WTC11 (cell line): Measurements from ENCODE around the gene TTC21A. TPM values are rescaled to one million over a fixed set of nuclear protein-coding genes. Genes with fewer than 3 reads are reported as not detected.

Experiments used
- ATAC-seq: fragments of 200-7000 bp; cut with Tn5 transposase; 2 replicates; pipeline ENCODE4 v1.10.0; 2021; ENCODE audit warnings: mild to moderate bottlenecking, moderate library complexity
- CTCF ChIA-PET: fragments of 300-600 bp; sonication (Branson Sonifier 250); formaldehyde crosslinking; loops from one replicate; lab custom pipeline; 2021; ENCODE audit warnings: antibody characterized with exemption; lab: Charles Lee
- POLR2A ChIA-PET: fragments of 350-600 bp; sonication (Branson Sonifier 250); formaldehyde crosslinking; loops from one replicate; lab custom pipeline; 2021; ENCODE audit warnings: antibody characterized with exemption; lab: Charles Lee
- DNase-seq: peaks from one replicate; pipeline ENCODE4 v3.0.0; 2021; ENCODE audit warnings: low spot score
- H3K27ac Mint-ChIP-seq: 2 replicates; pipeline ENCODE4 v1.8.0; 2021; ENCODE audit warnings: mixed read lengths
- H3K27me3 Mint-ChIP-seq: 2 replicates; pipeline ENCODE4 v1.8.0; 2021; ENCODE audit warnings: low read depth, mild to moderate bottlenecking, moderate library complexity, mixed read lengths
- H3K36me3 Mint-ChIP-seq: 2 replicates; pipeline ENCODE4 v1.8.0; 2021; ENCODE audit warnings: mixed read lengths
- H3K4me1 Mint-ChIP-seq: 2 replicates; pipeline ENCODE4 v1.8.0; 2022; ENCODE audit warnings: mixed read lengths
- H3K4me3 Mint-ChIP-seq: 2 replicates; pipeline ENCODE4 v1.8.0; 2021; ENCODE audit warnings: mild to moderate bottlenecking, moderate library complexity, mixed read lengths
- H3K9me3 Mint-ChIP-seq: 2 replicates; pipeline ENCODE4 v1.8.0; 2021; ENCODE audit warnings: mixed read lengths
- CREM ChIP-seq: sonication (generic); formaldehyde crosslinking; IDR thresholded peaks from 2 replicates; pipeline ENCODE4 v1.8.1; 2022; ENCODE audit warnings: mild to moderate bottlenecking, missing genetic modification reagents, moderate library complexity
- ESRRA ChIP-seq: sonication (generic); formaldehyde crosslinking; IDR thresholded peaks from 2 replicates; pipeline ENCODE4 v1.8.1; 2022; ENCODE audit warnings: mild to moderate bottlenecking, missing genetic modification reagents, borderline replicate concordance
- FOXP1 ChIP-seq: sonication (generic); formaldehyde crosslinking; IDR thresholded peaks from 2 replicates; pipeline ENCODE4 v1.8.0; 2022; ENCODE audit warnings: missing genetic modification reagents, mild to moderate bottlenecking, moderate library complexity, borderline replicate concordance
- GRHL2 ChIP-seq: fragments of 250-450 bp; sonication (Bioruptor Pico); IDR thresholded peaks from 2 replicates; pipeline ENCODE4 v1.8.0; 2022; ENCODE audit warnings: mild to moderate bottlenecking, moderate library complexity; ENCODE audit not compliant: insufficient replicate concordance, severe bottlenecking
- JAZF1 ChIP-seq: fragments of 250-450 bp; sonication (Bioruptor Pico); IDR thresholded peaks from 2 replicates; pipeline ENCODE4 v1.9.0; 2021; ENCODE audit warnings: moderate library complexity, mild to moderate bottlenecking, inconsistent platforms
- KAT7 ChIP-seq: sonication (generic); formaldehyde crosslinking; IDR thresholded peaks from 2 replicates; pipeline ENCODE4 v1.8.1; 2023; ENCODE audit warnings: missing genetic modification reagents, mild to moderate bottlenecking, borderline replicate concordance
- PRRX2 ChIP-seq: fragments of 250-450 bp; sonication (Bioruptor Pico); IDR thresholded peaks from 2 replicates; pipeline ENCODE4 v1.8.0; 2021; ENCODE audit warnings: mild to moderate bottlenecking
- TCF7 ChIP-seq: sonication (generic); formaldehyde crosslinking; IDR thresholded peaks from 2 replicates; pipeline ENCODE4 v1.8.0; 2022; ENCODE audit warnings: mild to moderate bottlenecking, low read depth, missing genetic modification reagents, moderate library complexity
- ZBTB21 ChIP-seq: sonication (generic); formaldehyde crosslinking; IDR thresholded peaks from 2 replicates; pipeline ENCODE4 v1.8.1; 2023; ENCODE audit warnings: mild to moderate bottlenecking, missing genetic modification reagents, borderline replicate concordance
- ZNF232 ChIP-seq: sonication (generic); formaldehyde crosslinking; IDR thresholded peaks from 2 replicates; pipeline ENCODE4 v1.8.0; 2022; ENCODE audit warnings: mild to moderate bottlenecking, missing genetic modification reagents
- ZNF416 ChIP-seq: fragments of 250-450 bp; sonication (Bioruptor Pico); IDR thresholded peaks from 2 replicates; pipeline ENCODE4 v1.9.0; 2021; ENCODE audit warnings: mild to moderate bottlenecking, inconsistent platforms
- total RNA-seq: library from RNA; stranded (reverse); gene quantifications from 3 replicates; pipeline ENCODE4 v1.2.3, GENCODE V29; 2021
- TF ChIP-seq, protein P1 (sequence below): fragments of 250-450 bp; sonication (Bioruptor Pico); IDR thresholded peaks from 2 replicates; pipeline ENCODE4 v1.9.0; 2021; ENCODE audit warnings: mild to moderate bottlenecking, borderline replicate concordance
- TF ChIP-seq, protein P2 (sequence below): sonication (generic); formaldehyde crosslinking; IDR thresholded peaks from 2 replicates; pipeline ENCODE4 v1.8.1; 2023; ENCODE audit warnings: mild to moderate bottlenecking, missing genetic modification reagents, borderline replicate concordance
- TF ChIP-seq, protein P3 (sequence below): sonication (generic); formaldehyde crosslinking; conservative IDR thresholded peaks from 2 replicates; pipeline ENCODE4 v1.8.1; 2022; ENCODE audit warnings: mild to moderate bottlenecking, missing genetic modification reagents
- TF ChIP-seq, protein P4 (sequence below): sonication (generic); formaldehyde crosslinking; IDR thresholded peaks from 2 replicates; pipeline ENCODE4 v1.8.1; 2023; ENCODE audit warnings: mild to moderate bottlenecking, moderate library complexity, missing genetic modification reagents
- TF ChIP-seq, protein P5 (sequence below): fragments of 250-450 bp; sonication (Bioruptor Pico); IDR thresholded peaks from 2 replicates; pipeline ENCODE4 v1.8.0; 2021; ENCODE audit warnings: mild to moderate bottlenecking
- TF ChIP-seq, protein P6 (sequence below): fragments of 200-600 bp; IDR thresholded peaks from 2 replicates; pipeline ENCODE4 v1.8.0; 2022; ENCODE audit warnings: antibody characterized with exemption
- TF ChIP-seq, protein P7 (sequence below): sonication (generic); formaldehyde crosslinking; IDR thresholded peaks from 2 replicates; pipeline ENCODE4 v1.8.1; 2022; ENCODE audit warnings: mild to moderate bottlenecking, missing genetic modification reagents, moderate library complexity, borderline replicate concordance

TTC21A gene
- total RNA-seq, 1 experiment from 2014 or later = 3.8 TPM

DNA sequence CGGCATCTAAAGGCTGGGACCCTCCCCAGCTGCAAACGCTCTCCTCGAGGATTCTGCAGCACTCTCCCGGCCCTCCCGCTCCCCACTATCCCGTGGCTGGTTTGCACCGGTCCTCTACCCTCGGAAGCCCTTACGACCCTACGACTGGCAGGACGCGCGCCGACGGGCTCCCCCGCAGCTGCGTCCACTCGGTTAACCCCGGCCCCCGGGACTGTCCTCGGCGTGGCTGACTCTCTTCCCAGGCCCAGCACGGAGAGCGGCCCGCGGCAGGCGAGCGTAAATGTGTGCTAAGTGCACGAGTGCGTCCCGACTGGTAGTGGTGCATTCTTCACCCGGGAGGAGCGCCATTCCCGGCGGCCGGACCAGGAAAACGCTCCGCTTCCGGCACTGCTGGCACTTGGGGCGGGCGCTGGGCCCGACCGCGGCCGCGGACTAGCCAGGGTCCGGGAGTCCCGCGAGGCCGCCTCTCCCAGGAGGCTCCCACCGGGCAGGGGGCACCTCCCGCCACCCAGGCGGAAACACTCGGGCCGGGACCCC is 561 bp upstream of the TTC21A start:
- ChIA-PET CTCF (interaction anchor here (1.0 to 3.0 kb wide), 9 partner anchors 18 to 271 kb away, joined by 3 to 44 read pairs (median 5); partner anchors contain the start of gene XIRP1), POLR2A (interaction anchor here (0.6 to 1.2 kb wide), 2 partner anchors 50 to 71 kb away, joined by 3 read pairs; no protein-coding TSS in a partner anchor)
- Mint-ChIP-seq H3K9me3 (no peaks in the 10 kb centered on the region), H3K27me3 (peaks cover 16% of the 10 kb centered on the region), H3K4me3 (peak overlapping the region; percentile 89), H3K36me3 (no peaks in the 10 kb centered on the region), H3K4me1 (peaks cover 23% of the 10 kb centered on the region), H3K27ac (no peak overlapping the region)
- TF ChIP-seq TCF7 (CRISPR knock-in tag) (no peak), CREM (CRISPR knock-in tag) (no peak), KAT7 (CRISPR knock-in tag) (0 out of 2 replicates have a peak, but pooled peaks have one; percentile 19), JAZF1 (CRISPR knock-in tag) (no peak), FOXP1 (CRISPR knock-in tag) (no peak), ZNF232 (CRISPR knock-in tag) (no peak), PRRX2 (CRISPR knock-in tag) (no peak), ZNF416 (no peak), ESRRA (CRISPR knock-in tag) (no peak), GRHL2 (CRISPR knock-in tag) (no peak), ZBTB21 (CRISPR knock-in tag) (no peak)
- TF ChIP-seq, protein P1, sequence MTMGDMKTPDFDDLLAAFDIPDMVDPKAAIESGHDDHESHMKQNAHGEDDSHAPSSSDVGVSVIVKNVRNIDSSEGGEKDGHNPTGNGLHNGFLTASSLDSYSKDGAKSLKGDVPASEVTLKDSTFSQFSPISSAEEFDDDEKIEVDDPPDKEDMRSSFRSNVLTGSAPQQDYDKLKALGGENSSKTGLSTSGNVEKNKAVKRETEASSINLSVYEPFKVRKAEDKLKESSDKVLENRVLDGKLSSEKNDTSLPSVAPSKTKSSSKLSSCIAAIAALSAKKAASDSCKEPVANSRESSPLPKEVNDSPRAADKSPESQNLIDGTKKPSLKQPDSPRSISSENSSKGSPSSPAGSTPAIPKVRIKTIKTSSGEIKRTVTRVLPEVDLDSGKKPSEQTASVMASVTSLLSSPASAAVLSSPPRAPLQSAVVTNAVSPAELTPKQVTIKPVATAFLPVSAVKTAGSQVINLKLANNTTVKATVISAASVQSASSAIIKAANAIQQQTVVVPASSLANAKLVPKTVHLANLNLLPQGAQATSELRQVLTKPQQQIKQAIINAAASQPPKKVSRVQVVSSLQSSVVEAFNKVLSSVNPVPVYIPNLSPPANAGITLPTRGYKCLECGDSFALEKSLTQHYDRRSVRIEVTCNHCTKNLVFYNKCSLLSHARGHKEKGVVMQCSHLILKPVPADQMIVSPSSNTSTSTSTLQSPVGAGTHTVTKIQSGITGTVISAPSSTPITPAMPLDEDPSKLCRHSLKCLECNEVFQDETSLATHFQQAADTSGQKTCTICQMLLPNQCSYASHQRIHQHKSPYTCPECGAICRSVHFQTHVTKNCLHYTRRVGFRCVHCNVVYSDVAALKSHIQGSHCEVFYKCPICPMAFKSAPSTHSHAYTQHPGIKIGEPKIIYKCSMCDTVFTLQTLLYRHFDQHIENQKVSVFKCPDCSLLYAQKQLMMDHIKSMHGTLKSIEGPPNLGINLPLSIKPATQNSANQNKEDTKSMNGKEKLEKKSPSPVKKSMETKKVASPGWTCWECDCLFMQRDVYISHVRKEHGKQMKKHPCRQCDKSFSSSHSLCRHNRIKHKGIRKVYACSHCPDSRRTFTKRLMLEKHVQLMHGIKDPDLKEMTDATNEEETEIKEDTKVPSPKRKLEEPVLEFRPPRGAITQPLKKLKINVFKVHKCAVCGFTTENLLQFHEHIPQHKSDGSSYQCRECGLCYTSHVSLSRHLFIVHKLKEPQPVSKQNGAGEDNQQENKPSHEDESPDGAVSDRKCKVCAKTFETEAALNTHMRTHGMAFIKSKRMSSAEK (CRISPR knock-in tag) = no peak
- TF ChIP-seq, protein P2, sequence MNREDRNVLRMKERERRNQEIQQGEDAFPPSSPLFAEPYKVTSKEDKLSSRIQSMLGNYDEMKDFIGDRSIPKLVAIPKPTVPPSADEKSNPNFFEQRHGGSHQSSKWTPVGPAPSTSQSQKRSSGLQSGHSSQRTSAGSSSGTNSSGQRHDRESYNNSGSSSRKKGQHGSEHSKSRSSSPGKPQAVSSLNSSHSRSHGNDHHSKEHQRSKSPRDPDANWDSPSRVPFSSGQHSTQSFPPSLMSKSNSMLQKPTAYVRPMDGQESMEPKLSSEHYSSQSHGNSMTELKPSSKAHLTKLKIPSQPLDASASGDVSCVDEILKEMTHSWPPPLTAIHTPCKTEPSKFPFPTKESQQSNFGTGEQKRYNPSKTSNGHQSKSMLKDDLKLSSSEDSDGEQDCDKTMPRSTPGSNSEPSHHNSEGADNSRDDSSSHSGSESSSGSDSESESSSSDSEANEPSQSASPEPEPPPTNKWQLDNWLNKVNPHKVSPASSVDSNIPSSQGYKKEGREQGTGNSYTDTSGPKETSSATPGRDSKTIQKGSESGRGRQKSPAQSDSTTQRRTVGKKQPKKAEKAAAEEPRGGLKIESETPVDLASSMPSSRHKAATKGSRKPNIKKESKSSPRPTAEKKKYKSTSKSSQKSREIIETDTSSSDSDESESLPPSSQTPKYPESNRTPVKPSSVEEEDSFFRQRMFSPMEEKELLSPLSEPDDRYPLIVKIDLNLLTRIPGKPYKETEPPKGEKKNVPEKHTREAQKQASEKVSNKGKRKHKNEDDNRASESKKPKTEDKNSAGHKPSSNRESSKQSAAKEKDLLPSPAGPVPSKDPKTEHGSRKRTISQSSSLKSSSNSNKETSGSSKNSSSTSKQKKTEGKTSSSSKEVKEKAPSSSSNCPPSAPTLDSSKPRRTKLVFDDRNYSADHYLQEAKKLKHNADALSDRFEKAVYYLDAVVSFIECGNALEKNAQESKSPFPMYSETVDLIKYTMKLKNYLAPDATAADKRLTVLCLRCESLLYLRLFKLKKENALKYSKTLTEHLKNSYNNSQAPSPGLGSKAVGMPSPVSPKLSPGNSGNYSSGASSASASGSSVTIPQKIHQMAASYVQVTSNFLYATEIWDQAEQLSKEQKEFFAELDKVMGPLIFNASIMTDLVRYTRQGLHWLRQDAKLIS (CRISPR knock-in tag) = no peak
- TF ChIP-seq, protein P3, sequence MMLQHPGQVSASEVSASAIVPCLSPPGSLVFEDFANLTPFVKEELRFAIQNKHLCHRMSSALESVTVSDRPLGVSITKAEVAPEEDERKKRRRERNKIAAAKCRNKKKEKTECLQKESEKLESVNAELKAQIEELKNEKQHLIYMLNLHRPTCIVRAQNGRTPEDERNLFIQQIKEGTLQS (CRISPR knock-in tag) = no peak
- TF ChIP-seq, protein P4, sequence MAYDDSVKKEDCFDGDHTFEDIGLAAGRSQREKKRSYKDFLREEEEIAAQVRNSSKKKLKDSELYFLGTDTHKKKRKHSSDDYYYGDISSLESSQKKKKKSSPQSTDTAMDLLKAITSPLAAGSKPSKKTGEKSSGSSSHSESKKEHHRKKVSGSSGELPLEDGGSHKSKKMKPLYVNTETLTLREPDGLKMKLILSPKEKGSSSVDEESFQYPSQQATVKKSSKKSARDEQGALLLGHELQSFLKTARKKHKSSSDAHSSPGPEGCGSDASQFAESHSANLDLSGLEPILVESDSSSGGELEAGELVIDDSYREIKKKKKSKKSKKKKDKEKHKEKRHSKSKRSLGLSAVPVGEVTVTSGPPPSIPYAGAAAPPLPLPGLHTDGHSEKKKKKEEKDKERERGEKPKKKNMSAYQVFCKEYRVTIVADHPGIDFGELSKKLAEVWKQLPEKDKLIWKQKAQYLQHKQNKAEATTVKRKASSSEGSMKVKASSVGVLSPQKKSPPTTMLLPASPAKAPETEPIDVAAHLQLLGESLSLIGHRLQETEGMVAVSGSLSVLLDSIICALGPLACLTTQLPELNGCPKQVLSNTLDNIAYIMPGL (CRISPR knock-in tag) = no peak; the same call in 1 of the 2 replicates
- TF ChIP-seq, protein P5, sequence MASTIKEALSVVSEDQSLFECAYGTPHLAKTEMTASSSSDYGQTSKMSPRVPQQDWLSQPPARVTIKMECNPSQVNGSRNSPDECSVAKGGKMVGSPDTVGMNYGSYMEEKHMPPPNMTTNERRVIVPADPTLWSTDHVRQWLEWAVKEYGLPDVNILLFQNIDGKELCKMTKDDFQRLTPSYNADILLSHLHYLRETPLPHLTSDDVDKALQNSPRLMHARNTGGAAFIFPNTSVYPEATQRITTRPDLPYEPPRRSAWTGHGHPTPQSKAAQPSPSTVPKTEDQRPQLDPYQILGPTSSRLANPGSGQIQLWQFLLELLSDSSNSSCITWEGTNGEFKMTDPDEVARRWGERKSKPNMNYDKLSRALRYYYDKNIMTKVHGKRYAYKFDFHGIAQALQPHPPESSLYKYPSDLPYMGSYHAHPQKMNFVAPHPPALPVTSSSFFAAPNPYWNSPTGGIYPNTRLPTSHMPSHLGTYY = no peak
- TF ChIP-seq, protein P6, sequence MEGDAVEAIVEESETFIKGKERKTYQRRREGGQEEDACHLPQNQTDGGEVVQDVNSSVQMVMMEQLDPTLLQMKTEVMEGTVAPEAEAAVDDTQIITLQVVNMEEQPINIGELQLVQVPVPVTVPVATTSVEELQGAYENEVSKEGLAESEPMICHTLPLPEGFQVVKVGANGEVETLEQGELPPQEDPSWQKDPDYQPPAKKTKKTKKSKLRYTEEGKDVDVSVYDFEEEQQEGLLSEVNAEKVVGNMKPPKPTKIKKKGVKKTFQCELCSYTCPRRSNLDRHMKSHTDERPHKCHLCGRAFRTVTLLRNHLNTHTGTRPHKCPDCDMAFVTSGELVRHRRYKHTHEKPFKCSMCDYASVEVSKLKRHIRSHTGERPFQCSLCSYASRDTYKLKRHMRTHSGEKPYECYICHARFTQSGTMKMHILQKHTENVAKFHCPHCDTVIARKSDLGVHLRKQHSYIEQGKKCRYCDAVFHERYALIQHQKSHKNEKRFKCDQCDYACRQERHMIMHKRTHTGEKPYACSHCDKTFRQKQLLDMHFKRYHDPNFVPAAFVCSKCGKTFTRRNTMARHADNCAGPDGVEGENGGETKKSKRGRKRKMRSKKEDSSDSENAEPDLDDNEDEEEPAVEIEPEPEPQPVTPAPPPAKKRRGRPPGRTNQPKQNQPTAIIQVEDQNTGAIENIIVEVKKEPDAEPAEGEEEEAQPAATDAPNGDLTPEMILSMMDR = no peak
- TF ChIP-seq, protein P7, sequence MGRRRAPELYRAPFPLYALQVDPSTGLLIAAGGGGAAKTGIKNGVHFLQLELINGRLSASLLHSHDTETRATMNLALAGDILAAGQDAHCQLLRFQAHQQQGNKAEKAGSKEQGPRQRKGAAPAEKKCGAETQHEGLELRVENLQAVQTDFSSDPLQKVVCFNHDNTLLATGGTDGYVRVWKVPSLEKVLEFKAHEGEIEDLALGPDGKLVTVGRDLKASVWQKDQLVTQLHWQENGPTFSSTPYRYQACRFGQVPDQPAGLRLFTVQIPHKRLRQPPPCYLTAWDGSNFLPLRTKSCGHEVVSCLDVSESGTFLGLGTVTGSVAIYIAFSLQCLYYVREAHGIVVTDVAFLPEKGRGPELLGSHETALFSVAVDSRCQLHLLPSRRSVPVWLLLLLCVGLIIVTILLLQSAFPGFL = 0 out of 2 replicates have a peak, but pooled peaks have one; percentile 39
- DNase-seq (peak; percentile 49), ATAC-seq (peak; percentile 28)
